GM13977 (cell line): ENCODE data around the gene FHIP1A.

Experiments used
- DNase-seq: peaks from one replicate; pipeline ENCODE4 v3.0.0; 2012; ENCODE audit warnings: low spot score
- in situ Hi-C: fragments of 300-500 bp; cut with MboI; formaldehyde crosslinking; loops from one replicate; pipeline ENCODE4 v1.12.0; 2022; ENCODE audit warnings: low sequenced_read_pairs, low pct_unique_long_range_greater_than_20kb, mixed read lengths, inconsistent platforms; ENCODE audit not compliant: unreplicated experiment
- TF ChIP-seq, protein P1 (sequence below): IDR thresholded peaks from 2 replicates; pipeline ENCODE4 v1.5.1; 2012; ENCODE audit warnings: mild to moderate bottlenecking, control low read depth; ENCODE audit not compliant: insufficient read depth; ENCODE audit errors: extremely low read depth, missing control alignments

Gene FHIP1A

DNA sequence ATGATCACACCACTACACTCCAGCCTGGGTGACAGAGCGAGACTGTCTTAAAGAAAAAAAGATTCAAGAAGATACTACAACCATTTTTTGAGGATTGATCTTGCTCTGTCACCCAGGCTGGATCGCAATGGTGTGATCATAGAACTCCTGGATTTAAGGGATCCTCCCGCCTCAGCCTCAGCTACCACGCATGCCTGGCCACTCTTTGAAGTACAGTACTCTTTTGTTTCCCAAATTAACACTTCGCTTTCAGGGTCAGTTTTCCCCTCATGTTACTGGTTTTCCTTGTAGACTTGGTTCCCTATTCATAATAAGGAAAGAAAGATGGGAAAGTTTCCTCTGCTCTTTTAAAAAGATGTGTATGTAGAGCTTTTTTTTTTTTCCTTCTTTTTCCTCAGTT, 34.3 kb downstream of the FHIP1A start:
- no peak for DNase-seq

DNA sequence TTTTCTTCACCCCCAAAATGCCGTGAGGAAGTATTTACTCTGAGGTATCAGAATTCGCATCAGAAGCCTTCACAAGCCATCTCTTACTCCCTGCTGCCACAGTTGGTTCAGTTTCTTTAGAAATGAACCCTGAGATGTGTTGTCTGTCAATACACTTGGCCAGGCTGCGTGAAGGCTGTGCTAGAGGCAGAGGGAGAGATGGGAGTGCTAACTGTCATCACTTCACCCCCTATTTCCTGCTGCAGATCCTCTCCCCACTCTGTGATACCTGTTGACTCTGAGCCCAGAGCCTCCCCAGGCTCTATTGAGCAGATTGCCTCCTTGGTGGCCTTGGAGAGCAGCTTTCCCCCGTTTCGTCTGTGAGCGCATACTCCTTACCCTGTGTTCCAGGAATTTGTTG, 34.8 kb downstream of the FHIP1A start:
- in situ Hi-C loops = no loop called here
- TF ChIP-seq, protein P1, sequence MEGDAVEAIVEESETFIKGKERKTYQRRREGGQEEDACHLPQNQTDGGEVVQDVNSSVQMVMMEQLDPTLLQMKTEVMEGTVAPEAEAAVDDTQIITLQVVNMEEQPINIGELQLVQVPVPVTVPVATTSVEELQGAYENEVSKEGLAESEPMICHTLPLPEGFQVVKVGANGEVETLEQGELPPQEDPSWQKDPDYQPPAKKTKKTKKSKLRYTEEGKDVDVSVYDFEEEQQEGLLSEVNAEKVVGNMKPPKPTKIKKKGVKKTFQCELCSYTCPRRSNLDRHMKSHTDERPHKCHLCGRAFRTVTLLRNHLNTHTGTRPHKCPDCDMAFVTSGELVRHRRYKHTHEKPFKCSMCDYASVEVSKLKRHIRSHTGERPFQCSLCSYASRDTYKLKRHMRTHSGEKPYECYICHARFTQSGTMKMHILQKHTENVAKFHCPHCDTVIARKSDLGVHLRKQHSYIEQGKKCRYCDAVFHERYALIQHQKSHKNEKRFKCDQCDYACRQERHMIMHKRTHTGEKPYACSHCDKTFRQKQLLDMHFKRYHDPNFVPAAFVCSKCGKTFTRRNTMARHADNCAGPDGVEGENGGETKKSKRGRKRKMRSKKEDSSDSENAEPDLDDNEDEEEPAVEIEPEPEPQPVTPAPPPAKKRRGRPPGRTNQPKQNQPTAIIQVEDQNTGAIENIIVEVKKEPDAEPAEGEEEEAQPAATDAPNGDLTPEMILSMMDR = no peak
- DNase-seq = no peak

More for the DNA sequence above, 34.3 kb downstream of the FHIP1A start:
- in situ Hi-C loops = no loop called here
- TF ChIP-seq, protein P1 = no peak

DNA sequence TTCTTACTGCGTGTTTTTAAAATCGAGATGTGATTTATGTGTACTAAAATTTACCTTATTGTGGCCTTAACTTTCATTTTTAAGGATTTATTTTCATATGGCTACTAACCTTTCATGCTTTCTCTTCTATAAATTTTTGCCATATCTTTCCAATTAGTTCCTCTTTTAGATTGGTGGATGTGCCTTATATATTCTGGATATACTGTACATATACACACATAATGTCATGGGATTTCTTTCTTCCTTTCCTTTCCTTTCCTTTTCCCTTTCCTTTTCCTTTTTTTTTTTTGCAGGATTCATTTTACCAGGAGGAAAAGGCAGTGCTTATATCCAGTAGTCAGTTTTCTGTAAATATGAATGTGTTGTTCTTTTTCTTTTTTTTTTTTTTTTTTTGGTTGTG, 37.2 kb downstream of the FHIP1A start:
- in situ Hi-C loops = no loop called here
- TF ChIP-seq, protein P1 = no peak
- DNase-seq = no peak

DNA sequence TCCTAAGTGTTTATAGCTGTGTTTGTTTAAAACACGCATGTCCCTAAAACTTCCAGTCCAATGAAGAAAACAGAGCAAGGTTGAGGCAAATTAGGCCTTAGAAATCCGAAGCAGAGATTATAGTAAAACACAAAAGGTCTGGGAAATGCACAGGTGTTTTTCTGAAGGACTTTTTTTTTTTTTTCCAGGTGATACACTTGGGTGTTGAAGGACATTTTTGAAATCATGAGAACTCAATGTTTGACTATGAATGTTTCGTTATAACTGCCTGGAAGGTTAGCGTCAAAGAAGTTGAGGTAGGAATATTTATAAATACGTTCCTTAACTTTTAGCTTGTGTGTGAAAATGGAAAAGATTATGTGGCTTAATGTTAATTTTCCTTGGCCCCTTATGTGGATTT, 45.5 kb downstream of the FHIP1A start:
- TF ChIP-seq, protein P1 = no peak
- DNase-seq = no peak
- in situ Hi-C loops = no loop called here

DNA sequence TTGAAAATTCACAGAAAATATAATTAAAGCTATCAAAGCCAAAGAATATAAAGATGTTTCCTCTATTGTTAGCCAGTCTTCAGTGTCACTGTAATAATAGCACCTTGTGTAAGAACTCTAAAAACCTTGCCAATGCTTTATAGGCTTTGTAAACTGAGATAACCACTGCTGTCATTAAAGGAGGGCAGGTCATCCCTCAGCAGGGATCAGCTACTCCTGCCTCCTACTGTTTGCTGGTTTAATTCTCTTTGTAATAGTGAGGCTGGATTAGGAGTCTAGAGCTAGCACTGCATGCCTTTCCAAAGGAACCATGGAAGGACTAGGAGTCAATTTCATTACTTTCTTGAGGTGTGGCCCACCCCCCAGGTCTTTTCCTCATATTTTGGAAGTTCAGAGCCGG, 46.2 kb downstream of the FHIP1A start:
- in situ Hi-C loops = no loop called here
- no peak for DNase-seq
- TF ChIP-seq, protein P1 = no peak

DNA sequence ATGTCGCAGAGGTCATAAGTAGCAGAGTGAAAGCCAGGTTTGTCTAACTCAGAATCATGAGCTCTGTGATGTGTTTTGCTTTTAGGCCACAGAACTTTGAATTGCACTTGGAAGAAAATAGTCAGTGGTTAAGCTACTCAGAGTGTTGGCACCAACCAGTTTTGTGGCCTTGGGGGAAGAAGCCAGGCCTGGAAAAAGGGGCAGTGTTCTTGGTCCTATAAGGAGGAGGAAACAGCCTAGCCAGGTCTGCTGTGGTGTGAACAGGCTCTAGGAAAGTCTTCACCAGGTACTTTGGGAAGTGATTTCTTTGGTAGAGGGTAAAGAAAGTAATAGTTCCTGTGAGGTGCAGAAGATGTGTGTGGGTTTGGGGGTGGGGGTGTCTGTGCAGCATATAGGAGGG, 49.2 kb downstream of the FHIP1A start:
- in situ Hi-C loops = no loop called here
- no peak for DNase-seq
- TF ChIP-seq, protein P1 = no peak
